ENCODE results near the gene CASKIN1. TPM values are rescaled to one million over a fixed set of nuclear protein-coding genes. Genes with fewer than 3 reads are reported as not detected.

CASKIN1 gene
- total RNA-seq, 1 experiment from 2014 or later, result 5.9 TPM

DNA sequence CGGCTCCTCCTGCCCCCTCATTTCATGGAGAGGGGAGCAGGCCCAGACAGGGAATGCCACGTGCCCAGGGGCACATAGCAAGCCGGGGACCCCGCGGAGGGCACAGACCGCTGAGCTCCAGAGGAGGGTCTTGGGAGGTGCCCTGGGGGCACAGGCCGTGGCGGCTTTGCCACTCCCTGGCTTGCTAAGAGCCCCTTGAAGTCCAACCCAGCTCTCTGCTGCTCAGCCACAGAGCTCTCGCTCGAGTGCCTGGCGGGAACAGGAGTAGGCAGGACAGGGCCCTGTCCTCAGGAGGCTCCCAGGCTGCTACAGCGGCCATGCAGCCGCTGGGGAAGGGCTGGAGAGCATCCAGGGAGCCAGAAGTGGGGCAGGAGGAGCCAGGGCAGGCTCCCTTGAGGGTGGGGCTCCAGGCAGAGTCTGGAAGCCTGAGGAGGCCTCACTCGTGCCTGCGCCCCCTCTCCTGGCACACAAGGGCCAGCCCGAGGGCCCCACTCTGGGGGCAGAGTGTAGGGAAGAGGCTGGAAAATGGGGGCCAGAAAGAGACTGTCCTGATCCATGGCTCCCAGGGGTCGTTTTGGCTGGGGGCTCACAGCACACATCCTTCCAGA is 52.4 kb downstream of the CASKIN1 start:
- Histone ChIP-seq H4K20me1 (ENCODE audit: insufficient read depth) (no peaks in the 10 kb centered on the region), H3K9ac (ENCODE audit: low read length) (no peak overlapping the region), H3K4me2 (ENCODE audit: low read length) (no peak overlapping the region), H3K9me3 (ENCODE audit: control insufficient read depth in 1 of 2, insufficient read depth in 1 of 2, low read depth in 1 of 2, low read length in 2 of 2) (no peaks in the 10 kb centered on the region), H3K27ac (ENCODE audit: low read depth, low read length) (no peak overlapping the region), H2AFZ (ENCODE audit: low read depth, low read length, poor library complexity, severe bottlenecking) (no peak overlapping the region), H3K36me3 (ENCODE audit: control insufficient read depth in 1 of 2, insufficient read depth in 2 of 2, low read length in 2 of 2) (no peaks in the 10 kb centered on the region), H3K4me3 (replicated peaks in 1 of 2; ENCODE audit: low read depth in 1 of 2, low read length in 2 of 2) (no peak overlapping the region), H3K27me3 (ENCODE audit: insufficient read depth, low read length) (no peaks in the 10 kb centered on the region), H3K4me1 (ENCODE audit: control insufficient read depth in 1 of 2, insufficient read depth in 2 of 2, low read length in 2 of 2) (peaks cover 8 to 33% of the 10 kb centered on the region in 2 experiments; a peak in 3 of 4 replicates), H3K79me2 (ENCODE audit: insufficient read depth, low read length) (peaks cover under 1% of the 10 kb centered on the region; the same call in 1 of the 2 replicates), H3K9me2 (ENCODE audit: insufficient read depth) (no peaks in the 10 kb centered on the region)
- DNase-seq (ENCODE audit: low read depth, low spot score) (no peak), ATAC-seq (no peak)
- ChIA-PET POLR2A (no interaction called here), CTCF (no interaction called here), RAD21 (ENCODE audit: low non-redundant PET in 1 of 2, low total read pairs in 2 of 2, uncharacterized antibody in 2 of 2, unreplicated experiment in 2 of 2) (no interaction called here)
- no TSS peak for BruUV-seq (replicated peaks)
- intact Hi-C loops (cut with micrococcal nuclease), result loop anchor here (5.0 kb wide), 2 partner anchors 97 to 142 kb away; partner anchors contain the start of genes NTHL1 and TSC2
- TF ChIP-seq FOSL1 (IDR thresholded peaks at IDR 0.05; ENCODE audit: low read depth) (no peak), SIN3A (IDR thresholded peaks at IDR 0.05; ENCODE audit: low read depth) (no peak), POLR2A (IDR thresholded peaks at IDR 0.05; ENCODE audit: borderline replicate concordance, extremely low read depth, insufficient read depth, insufficient read length) (no peak), SRF (IDR thresholded peaks at IDR 0.05; ENCODE audit: low read depth) (no peak), EZH2phosphoT487 (IDR thresholded peaks at IDR 0.05; ENCODE audit: borderline replicate concordance) (no peak), YY1 (IDR thresholded peaks at IDR 0.05; ENCODE audit: extremely low read depth, insufficient replicate concordance, low read depth, low read length) (no peak), CBX3 (IDR thresholded peaks at IDR 0.05; ENCODE audit: low read depth) (no peak), CEBPB (IDR thresholded peaks at IDR 0.05; ENCODE audit: low read depth) (no peak), ZNF274 (IDR thresholded peaks at IDR 0.05; ENCODE audit: low read depth, low read length) (no peak), ELF1 (IDR thresholded peaks at IDR 0.05; ENCODE audit: borderline replicate concordance, low read depth) (no peak), SP1 (IDR thresholded peaks at IDR 0.05; ENCODE audit: low read depth) (no peak), EGR1 (IDR thresholded peaks at IDR 0.05; ENCODE audit: low read depth) (no peak), RAD21 (IDR thresholded peaks at IDR 0.05; ENCODE audit: low read depth) (no peak), TCF7L2 (IDR thresholded peaks at IDR 0.05; ENCODE audit: borderline replicate concordance, extremely low read depth, insufficient read depth, insufficient read length) (no peak)
- TF ChIP-seq, protein P1, sequence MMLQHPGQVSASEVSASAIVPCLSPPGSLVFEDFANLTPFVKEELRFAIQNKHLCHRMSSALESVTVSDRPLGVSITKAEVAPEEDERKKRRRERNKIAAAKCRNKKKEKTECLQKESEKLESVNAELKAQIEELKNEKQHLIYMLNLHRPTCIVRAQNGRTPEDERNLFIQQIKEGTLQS (IDR thresholded peaks at IDR 0.05), result no peak
- TF ChIP-seq, protein P2, sequence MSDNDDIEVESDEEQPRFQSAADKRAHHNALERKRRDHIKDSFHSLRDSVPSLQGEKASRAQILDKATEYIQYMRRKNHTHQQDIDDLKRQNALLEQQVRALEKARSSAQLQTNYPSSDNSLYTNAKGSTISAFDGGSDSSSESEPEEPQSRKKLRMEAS (IDR thresholded peaks at IDR 0.05), result no peak
- TF ChIP-seq, protein P3, sequence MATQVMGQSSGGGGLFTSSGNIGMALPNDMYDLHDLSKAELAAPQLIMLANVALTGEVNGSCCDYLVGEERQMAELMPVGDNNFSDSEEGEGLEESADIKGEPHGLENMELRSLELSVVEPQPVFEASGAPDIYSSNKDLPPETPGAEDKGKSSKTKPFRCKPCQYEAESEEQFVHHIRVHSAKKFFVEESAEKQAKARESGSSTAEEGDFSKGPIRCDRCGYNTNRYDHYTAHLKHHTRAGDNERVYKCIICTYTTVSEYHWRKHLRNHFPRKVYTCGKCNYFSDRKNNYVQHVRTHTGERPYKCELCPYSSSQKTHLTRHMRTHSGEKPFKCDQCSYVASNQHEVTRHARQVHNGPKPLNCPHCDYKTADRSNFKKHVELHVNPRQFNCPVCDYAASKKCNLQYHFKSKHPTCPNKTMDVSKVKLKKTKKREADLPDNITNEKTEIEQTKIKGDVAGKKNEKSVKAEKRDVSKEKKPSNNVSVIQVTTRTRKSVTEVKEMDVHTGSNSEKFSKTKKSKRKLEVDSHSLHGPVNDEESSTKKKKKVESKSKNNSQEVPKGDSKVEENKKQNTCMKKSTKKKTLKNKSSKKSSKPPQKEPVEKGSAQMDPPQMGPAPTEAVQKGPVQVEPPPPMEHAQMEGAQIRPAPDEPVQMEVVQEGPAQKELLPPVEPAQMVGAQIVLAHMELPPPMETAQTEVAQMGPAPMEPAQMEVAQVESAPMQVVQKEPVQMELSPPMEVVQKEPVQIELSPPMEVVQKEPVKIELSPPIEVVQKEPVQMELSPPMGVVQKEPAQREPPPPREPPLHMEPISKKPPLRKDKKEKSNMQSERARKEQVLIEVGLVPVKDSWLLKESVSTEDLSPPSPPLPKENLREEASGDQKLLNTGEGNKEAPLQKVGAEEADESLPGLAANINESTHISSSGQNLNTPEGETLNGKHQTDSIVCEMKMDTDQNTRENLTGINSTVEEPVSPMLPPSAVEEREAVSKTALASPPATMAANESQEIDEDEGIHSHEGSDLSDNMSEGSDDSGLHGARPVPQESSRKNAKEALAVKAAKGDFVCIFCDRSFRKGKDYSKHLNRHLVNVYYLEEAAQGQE (IDR thresholded peaks at IDR 0.05; ENCODE audit: low read depth), result no peak
- TF ChIP-seq, protein P4, sequence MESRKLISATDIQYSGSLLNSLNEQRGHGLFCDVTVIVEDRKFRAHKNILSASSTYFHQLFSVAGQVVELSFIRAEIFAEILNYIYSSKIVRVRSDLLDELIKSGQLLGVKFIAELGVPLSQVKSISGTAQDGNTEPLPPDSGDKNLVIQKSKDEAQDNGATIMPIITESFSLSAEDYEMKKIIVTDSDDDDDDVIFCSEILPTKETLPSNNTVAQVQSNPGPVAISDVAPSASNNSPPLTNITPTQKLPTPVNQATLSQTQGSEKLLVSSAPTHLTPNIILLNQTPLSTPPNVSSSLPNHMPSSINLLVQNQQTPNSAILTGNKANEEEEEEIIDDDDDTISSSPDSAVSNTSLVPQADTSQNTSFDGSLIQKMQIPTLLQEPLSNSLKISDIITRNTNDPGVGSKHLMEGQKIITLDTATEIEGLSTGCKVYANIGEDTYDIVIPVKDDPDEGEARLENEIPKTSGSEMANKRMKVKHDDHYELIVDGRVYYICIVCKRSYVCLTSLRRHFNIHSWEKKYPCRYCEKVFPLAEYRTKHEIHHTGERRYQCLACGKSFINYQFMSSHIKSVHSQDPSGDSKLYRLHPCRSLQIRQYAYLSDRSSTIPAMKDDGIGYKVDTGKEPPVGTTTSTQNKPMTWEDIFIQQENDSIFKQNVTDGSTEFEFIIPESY (IDR thresholded peaks at IDR 0.05; ENCODE audit: extremely low read depth, insufficient replicate concordance, low read length), result no peak
